Measurements from ENCODE around the gene SPATS2. TPM values are rescaled to one million over a fixed set of nuclear protein-coding genes. Genes with fewer than 3 reads are reported as not detected.
A peak's percentile ranks its signal among the peaks of the same experiment; 100 is the strongest.
"Not testable (repeated sequence)": the region's sequence is repeated elsewhere in the genome, so short reads cannot be mapped to it uniquely, and the experiment has no call there.

SPATS2 gene
- total RNA-seq, 1 donor from 2014 or later = 32.1 TPM

GRCh38 chr12:49349266-49349665 is 18.0 kb upstream of the SPATS2 start:
- no peak for DNase-seq (ENCODE audit: low spot score)

GRCh38 chr12:49352351-49352750 is 14.9 kb upstream of the SPATS2 start:
- DNase-seq (ENCODE audit: low spot score) = no peak

- DNase-seq (ENCODE audit: low spot score) = no peak
These were observed 11.3 kb upstream of the SPATS2 start for GRCh38 chr12:49355913-49356312.

GRCh38 chr12:49357103-49357678 is 10.1 kb upstream of the SPATS2 start:
- no peak for DNase-seq (ENCODE audit: low spot score)

GRCh38 chr12:49358483-49359141 is 8.7 kb upstream of the SPATS2 start:
- no peak for DNase-seq (ENCODE audit: low spot score)

- no peak for DNase-seq (ENCODE audit: low spot score)
These were observed 7.6 kb upstream of the SPATS2 start for GRCh38 chr12:49359671-49360070.

GRCh38 chr12:49362077-49362476 is 5.2 kb upstream of the SPATS2 start:
- no peak for DNase-seq (ENCODE audit: low spot score)

GRCh38 chr12:49364989-49365388 is 2.3 kb upstream of the SPATS2 start:
- no peak for DNase-seq (ENCODE audit: low spot score)

- no peak for DNase-seq (ENCODE audit: low spot score)
These were observed 1.7 kb upstream of the SPATS2 start for GRCh38 chr12:49365542-49365941.

GRCh38 chr12:49366096-49366651 is 1.1 kb upstream of the SPATS2 start:
- DNase-seq (ENCODE audit: low spot score) = no peak

- peak; percentile 88 for DNase-seq (ENCODE audit: low spot score)
These were observed 446 bp upstream of the SPATS2 start for GRCh38 chr12:49366652-49367380.

GRCh38 chr12:49368240-49368600 is 958 bp downstream of the SPATS2 start:
- DNase-seq (ENCODE audit: low spot score) = no peak

GRCh38 chr12:49369411-49370145 is 2.3 kb downstream of the SPATS2 start:
- no peak for DNase-seq (ENCODE audit: low spot score)

- DNase-seq (ENCODE audit: low spot score) = no peak
These were observed 3.3 kb downstream of the SPATS2 start for GRCh38 chr12:49370539-49370938.

- no peak for DNase-seq (ENCODE audit: low spot score)
These were observed 8.1 kb downstream of the SPATS2 start for GRCh38 chr12:49375406-49375805.

- DNase-seq (ENCODE audit: low spot score) = no peak
These were observed 10.1 kb downstream of the SPATS2 start for GRCh38 chr12:49377386-49377785.

GRCh38 chr12:49380184-49380583 is 12.9 kb downstream of the SPATS2 start:
- DNase-seq (ENCODE audit: low spot score) = not testable (repeated sequence)

GRCh38 chr12:49388682-49389386 is 21.6 kb downstream of the SPATS2 start:
- DNase-seq (ENCODE audit: low spot score) = peak; percentile 12

- DNase-seq (ENCODE audit: low spot score) = no peak
These were observed 22.1 kb downstream of the SPATS2 start for GRCh38 chr12:49389387-49389703.

- DNase-seq (ENCODE audit: low spot score) = no peak
These were observed 29.7 kb downstream of the SPATS2 start for GRCh38 chr12:49397000-49397399.

GRCh38 chr12:49400304-49400703 is 33.0 kb downstream of the SPATS2 start:
- DNase-seq (ENCODE audit: low spot score) = no peak

GRCh38 chr12:49403971-49404450 is 36.7 kb downstream of the SPATS2 start:
- no peak for DNase-seq (ENCODE audit: low spot score)

Data from mucosa of gallbladder (tissue), 1 donor.